Sigmoid colon (tissue), 4 donors: ENCODE measurements around the gene LMF1.

Source experiments
- CTCF ChIP-seq, 4 experiments: fragments of 450-650 bp in 3 of 4; fragments of 200-600 bp in 1 of 4; IDR thresholded peaks; one replicate each; pipeline ENCODE4 v1.5.1; 2016 to 2019; ENCODE audit warnings: antibody characterized with exemption in 4 of 4, mild to moderate bottlenecking in 3 of 4, moderate library complexity in 2 of 4
- EP300 ChIP-seq, 4 donors: sonication (generic); formaldehyde crosslinking; IDR thresholded peaks; one replicate each; pipeline ENCODE4 v1.6.1; 2017; ENCODE audit warnings: antibody characterized with exemption in 4 of 4
- POLR2A ChIP-seq, 2 donors: fragments of 450-650 bp; IDR thresholded peaks; one replicate each; pipeline ENCODE4 v1.6.1; 2016; ENCODE audit warnings: antibody characterized with exemption in 2 of 2, mild to moderate bottlenecking in 2 of 2, moderate library complexity in 2 of 2
- POLR2AphosphoS5 ChIP-seq, 4 donors: sonication (generic); formaldehyde crosslinking; IDR thresholded peaks; one replicate each; pipeline ENCODE4 v1.6.1; 2017; ENCODE audit warnings: antibody characterized with exemption in 4 of 4

GRCh38 chr16:1000608-1001007 is 29.8 kb upstream of the LMF1 start:
- TF ChIP-seq CTCF (IDR thresholded peaks at IDR 0.05) (no peak), POLR2A (IDR thresholded peaks at IDR 0.05) (no peak), POLR2AphosphoS5 (IDR thresholded peaks at IDR 0.05) (no peak), EP300 (IDR thresholded peaks at IDR 0.05) (no peak)
